GM19099 (cell line): ENCODE data around the gene TNK2.

Experiments
- POLR2A ChIP-seq: IDR thresholded peaks from 3 replicates; pipeline ENCODE4 v1.6.1; 2011; ENCODE audit warnings: low read depth; ENCODE audit not compliant: insufficient read length; ENCODE audit errors: extremely low read depth

The TNK2 gene

DNA sequence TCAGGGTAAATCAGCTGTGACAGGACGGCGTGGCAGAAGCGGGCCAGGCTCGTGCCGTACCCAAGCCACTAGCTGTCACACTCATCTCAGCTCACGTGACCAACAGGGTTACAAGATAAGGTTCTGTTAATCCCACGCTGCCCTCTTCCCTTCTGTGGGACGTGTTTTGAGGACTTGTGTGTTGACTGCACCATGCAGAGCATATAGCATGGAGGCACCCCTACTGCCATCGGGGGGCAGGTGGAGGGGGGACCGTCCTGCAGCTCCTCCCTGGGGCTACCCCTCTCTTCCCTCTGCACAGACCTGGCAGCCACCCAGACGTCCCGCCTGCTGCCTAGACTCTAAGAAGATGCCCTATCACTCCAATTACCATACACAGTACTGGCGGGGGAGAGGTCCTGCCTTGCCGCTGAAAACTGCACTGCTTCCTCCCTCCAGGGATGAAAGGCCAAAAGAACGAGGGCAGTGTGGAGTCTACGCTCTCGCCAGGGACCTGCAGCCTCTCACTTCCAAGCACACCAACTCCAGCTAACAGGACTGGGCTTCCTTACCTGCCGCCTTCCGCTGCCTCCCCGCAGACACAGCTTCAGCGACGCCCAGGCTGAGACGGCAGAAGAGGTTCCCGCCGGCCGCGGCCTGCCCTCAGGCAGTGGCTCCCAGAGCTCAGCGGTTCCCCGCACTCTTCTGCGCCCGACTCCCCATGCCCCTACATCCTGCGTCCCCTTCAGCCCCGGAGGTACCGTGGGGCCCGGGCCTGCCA is at the start of gene TNK2:
TSS of gene TNK2 (minus strand) at position 618 of the 760 bp plus-strand sequence. CDS start 19,963 bp downstream, outside the sequence.
- TF ChIP-seq POLR2A = peak; percentile 27

DNA sequence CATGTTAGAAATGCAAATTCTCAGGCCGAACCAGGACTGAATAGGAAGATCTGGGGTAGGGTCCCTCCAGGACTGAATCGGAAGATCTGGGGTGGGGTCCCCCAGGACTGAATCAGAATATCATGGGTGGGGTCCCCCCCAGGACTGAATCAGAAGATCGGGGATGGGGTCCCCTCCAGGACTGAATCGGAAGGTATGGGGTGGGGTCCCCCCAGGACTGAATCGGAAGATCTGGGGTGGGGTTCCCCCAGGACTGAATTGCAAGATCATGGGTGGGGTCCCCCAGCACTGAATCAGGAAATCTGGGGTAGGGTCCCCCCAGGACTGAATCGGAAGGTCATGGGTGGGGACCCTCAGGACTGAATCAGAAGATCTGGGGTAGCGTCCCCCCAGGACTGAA is 48.2 kb upstream of the TNK2 start:
- TF ChIP-seq POLR2A = no peak

DNA sequence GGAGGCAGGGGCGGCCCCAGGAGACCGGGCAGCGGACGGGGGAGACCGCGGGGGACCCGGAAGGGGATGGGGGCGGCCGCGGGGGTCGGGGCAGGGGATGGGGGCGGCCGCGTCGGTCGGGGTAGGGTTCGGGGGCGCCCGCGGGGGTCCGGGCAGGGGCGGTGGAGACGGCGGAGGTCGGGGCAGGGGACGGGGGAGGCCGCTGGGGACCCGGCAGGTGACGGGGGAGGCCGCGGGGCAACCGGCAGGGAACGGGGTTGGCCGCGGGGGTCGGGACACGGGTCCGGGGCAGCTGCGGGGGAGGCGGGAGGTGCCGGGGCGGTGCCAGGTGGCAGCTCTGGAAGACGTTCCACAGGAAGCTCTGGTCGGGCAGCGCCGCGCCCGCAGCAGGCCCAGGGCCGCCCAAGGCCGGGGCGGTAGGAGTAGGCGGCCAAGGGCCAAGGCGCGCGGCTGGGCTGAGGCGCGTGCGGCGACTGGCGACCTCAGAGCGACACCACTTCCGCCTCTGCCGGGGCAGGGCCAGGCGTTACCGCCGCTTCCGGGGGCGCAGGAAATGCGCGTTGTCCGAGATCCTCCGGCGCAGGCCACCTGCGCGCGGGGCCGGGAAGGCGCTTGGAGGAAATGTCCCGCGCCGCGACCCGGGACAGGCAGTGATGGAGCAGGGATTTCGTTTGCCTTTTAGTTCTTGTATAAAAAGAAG is 45.9 kb upstream of the TNK2 start:
- TF ChIP-seq POLR2A = peak; percentile 42

DNA sequence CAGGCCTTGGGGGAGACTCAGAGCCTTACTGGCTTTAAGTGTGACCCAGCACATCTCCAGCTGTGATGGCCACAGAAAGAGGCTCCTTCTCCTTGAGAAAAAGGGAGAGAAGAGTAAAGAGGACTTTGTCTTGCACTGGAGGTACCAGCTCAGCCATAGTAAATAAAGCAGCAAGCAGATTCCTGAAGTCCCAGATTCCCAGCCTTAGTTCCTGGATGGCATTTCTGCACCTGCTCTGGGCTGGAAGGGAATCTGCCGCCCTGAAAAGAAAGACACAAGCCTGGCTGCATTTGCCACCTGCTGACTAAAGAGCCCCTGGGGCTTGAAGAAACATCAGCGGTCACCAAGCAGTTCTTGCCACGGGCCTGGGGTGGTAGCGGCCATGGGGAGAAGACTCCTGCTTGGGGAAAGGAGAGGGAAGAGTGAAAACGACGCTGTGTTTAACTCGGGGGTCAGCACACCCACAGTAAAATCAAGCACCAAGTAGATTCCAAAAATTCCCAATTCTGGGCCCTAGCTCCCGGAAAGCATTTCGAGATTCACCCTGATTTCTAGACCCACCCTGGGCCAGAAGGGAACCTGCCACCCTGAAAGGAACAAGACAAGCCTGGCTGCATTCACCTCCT is 24.2 kb upstream of the TNK2 start:
- no peak for TF ChIP-seq POLR2A

DNA sequence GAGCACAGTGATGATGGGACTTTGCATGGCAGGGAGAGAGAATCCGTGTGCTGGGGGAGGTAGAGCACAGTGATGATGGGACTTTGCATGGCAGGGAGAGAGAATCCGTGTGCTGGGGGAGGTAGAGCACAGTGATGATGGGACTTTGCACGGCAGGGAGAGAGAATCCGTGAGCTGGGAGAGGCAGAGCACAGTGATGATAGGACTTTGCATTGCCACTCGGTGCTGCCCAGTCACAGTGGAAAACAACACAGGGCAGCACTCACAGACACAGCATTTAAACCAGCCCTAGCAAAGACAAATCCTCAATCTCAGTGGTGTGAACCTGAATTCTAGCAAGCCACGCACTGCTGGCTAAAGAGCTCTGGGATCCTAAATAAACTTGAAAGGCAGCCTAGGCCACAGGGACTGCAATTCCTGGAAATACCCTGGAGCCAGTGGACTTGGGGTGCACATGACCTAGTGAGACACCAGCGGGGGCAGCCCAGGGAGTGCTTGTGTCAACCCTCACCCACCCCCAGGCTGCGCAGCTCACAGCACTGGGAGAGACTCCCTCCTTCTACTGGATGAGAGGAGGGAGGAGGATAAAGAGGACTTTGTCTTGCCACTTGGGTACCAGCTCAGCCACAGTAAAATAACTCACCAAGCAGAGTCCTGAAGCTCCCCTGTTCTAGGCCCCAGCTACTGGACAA is 23.4 kb upstream of the TNK2 start:
- no peak for TF ChIP-seq POLR2A

DNA sequence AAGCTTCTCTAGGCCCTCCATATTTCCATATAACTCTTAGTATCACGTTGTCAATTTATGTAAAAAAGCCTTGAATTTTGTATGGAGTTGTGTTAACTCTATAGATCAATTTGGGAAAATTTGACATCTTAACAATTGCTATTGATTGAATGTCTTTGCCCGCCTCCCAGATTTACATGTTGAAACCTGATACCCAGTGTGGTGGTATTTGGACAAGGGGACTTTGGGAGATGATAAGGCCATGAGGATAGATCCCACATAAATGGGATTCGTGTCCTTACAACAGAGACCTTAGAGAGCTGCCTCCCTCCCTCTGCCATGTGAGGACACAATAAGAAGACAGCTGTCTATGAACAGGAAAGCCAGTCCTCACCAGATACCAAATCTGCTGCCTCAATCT is 21.1 kb upstream of the TNK2 start:
- no peak for TF ChIP-seq POLR2A

DNA sequence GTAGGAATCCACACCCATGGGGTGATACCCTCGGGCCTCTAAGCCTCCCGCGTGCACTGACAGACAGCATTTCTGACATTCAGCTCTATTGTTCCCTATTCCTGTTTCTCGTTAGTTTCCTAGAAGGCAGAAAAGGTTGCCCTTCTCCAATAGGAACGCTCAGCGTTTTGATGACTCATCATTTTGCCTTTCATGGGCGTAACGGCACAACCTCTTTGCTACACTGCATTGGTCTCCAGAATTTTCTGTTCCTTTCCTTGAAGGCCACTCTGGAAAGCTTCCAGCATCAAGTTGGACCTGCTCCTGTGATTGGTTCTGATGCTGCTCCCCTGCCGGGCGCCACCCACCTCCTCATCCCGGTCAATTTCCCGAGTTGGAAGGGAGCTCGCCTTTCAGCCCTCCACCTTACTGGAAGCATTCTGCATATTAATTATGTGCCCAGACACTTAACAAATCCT is 13.0 kb upstream of the TNK2 start:
- no peak for TF ChIP-seq POLR2A

DNA sequence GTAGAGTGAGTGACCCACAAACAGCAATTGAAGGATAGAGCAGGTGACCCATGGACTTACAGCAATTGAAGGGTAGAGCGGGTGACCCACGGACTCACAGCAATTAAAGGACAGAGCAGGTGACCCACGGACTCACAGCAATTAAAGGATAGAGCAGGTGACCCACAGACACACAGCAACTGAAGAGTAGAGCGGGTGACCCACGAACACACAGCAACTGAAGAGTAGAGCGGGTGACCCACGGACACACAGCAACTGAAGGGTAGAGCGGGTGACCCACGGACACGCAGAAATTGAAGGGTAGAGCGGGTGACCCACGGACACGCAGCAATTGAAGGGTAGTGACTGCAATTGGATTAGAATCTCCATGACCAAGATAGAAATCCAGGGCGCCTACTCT is 9.8 kb upstream of the TNK2 start:
- no peak for TF ChIP-seq POLR2A

DNA sequence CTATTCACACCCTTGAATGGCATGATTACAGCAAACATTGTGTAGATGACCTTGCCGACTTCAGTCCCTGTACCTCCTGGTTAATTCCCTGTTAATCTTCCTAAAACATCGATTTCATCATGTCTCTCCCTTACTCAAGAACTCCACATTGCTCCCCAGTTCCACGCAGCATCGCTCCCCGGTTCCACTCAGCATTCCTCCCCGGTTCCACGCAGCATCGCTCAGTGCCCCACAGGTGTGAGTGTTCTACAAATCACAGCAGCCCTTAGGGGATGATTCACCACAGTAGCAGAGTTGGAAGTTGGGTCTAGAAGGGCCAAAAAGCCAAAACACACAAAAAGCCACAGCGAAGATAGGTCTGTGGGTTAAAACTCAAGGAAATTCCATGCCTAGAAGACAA is 8.6 kb upstream of the TNK2 start:
- no peak for TF ChIP-seq POLR2A

DNA sequence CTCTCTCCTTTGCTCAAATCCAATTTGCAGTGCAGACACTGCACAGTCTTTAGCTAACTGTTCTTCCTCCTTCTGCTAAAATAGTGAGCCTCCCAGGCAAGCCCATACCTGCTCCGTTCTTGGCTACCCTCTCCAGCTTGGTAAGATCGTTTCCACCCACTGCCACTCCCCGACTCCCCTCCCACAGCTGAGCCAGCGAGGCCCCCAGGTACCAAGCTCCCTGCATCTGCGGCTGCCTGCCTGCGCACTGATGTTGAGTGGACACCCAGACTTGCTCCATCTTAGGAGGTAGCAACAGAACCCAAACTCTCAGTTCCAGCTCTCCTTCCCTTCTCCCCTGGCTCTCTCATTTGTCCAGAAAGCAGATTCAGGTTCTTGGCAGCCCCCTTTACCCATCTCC is 7.9 kb upstream of the TNK2 start:
- no peak for TF ChIP-seq POLR2A

DNA sequence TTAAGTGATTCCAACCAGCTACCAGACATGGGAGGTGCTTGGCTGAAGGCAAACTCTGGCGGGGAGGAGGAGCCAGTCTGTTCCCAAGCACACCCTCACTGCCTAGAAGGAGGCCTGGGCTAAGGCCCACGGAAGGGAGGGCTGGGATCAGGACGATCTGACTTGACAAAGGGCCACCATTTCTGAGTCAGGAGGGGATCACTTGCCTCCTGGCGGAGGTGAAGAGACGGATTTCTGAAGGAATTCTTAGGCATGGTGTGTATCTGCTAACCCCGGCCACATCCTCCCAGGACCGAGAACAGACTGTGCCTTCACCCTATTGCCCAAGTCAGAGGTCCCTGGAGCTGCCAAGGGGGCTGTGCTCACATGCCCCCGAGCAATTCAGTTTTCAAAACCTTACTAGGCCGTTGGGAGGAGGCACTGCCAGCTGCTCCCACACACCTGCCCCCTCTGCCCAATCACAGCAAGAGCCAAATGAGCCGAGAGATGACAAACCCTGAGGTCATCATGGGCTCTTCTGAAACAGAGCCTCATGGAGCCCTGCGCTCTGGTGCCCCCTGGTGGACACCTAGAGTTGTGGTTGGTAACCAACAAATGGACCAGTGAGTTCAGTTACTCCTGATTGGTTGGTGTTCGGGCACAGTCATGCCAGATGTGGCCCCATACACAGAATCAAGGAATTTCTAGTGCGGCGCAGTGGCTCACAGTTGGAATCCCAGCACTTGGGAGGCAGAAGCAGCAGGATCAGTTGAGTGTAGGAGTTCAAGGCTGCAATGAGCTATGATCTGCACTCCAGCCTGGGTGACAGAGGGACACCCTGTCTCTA is 6.5 kb upstream of the TNK2 start:
- TF ChIP-seq POLR2A = peak; percentile 28

DNA sequence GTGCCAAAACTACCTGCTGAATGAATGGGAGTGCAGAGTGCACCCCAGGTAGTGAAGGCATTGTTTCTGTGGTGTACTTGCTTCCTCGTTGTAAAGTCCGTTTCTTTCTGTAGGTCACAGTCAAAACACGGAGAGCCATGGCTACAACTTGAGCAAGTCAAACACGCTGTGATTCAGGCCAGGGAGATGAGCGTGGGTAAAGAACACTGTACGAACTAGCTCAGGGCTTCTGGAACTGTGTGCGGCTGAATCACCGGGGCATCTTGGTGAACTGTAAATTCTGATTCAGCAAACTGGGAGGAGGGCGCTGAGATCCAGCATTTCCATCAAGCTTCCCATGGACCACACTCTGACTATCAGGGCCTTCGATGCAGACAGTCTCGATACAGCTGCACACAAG is 5.0 kb upstream of the TNK2 start:
- no peak for TF ChIP-seq POLR2A

DNA sequence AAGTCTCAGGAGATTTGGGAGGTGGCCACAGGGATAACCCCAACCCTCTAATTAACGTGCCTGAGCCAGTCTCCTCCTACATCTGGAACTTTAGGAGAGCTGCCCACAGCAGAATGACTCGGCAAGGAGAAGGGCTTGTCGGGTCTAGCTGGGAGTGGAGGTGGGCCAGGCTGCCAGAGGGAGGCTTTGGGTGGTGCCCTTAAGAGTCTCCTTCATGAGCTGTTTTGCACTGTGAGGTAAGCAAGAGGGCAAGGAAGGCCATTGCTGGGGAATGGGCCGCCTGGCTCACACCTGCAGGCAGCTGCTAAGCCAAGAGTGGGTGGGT is 3.6 kb upstream of the TNK2 start:
- TF ChIP-seq POLR2A = no peak

DNA sequence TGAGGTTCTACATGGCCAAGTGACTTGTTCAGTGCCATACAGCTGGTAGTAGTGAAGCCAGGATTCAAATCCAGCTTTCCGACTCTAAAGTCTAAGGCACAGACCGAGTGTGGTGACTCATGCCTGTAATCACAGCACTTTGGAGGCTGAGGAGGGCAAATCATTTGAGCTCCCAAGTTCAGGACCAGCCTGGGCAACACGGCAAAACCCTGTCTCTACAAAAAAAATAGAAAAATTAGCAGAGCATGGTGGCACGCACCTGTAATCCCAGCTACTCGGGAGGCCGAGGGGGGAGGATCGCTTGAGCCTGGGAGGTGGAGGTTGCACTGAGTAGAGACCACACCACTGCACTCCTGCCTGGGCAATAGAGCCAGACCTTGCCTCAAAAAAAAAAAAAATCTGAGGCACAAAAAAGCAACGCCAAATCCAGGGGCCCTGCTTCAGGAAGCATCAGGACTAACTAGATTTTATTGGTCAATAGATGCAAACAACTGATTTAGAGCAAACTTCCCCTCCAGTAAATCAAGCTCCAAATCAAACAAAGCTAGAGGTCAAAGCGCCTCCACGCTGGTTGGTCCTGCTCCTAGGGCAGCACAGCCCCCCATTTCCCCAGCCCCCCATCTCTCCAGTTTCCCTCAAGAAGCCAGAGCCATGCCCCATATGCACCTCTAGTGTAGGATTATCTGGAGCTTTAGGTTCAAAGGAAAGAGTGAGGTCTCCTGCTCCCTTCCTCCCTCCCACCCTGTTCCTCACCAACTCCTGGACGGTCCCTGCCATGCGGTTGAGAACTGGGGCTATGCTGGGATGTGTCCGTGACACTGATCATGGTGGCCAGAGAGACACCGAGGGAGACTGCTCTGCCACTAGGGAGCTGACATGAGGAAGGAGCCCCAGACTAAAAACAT is 2.9 kb upstream of the TNK2 start:
- TF ChIP-seq POLR2A = no peak

DNA sequence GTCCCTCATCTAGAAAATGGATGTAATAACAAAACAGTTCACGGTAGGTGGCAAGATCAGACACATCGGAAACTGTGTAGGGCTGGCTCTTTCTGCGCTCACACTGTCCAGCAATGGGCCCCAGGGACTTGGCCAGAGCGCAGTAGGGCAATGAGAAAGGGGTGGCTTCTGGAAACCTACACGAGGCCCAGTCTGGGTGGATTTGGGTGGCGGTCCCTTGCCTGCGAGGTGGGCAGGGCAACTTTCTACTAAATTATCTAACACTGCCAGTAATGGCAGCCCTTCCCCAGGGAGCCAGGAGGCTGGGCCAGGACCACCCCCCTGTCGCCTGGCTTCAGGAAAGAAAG is 2.1 kb upstream of the TNK2 start:
- no peak for TF ChIP-seq POLR2A
